GM12878 (cell line): ENCODE results near the gene SECISBP2. TPM values are rescaled to one million over a fixed set of nuclear protein-coding genes. Genes with fewer than 3 reads are reported as not detected.

Experiments
- ATAC-seq: fragments of 200-7000 bp; cut with Tn5 transposase; 3 replicates; pipeline ENCODE4 v1.9.1; 2020; ENCODE audit warnings: mild to moderate bottlenecking, moderate library complexity
- BruUV-seq: library from RNA; stranded (reverse); fragments of 400-500 nt; replicated peaks from 2 replicates; lab custom pipeline; 2021; lab: Mats Ljungman, UMichigan
- CTCF ChIA-PET: fragments of 300-600 bp; sonication (Branson Sonifier 250); formaldehyde crosslinking; extraction: SDS; loops from one replicate; lab custom pipeline; 2021; ENCODE audit warnings: inconsistent platforms; lab: Yijun Ruan, JAX
- POLR2A ChIA-PET: fragments of 350-600 bp; formaldehyde crosslinking; extraction: SDS; loops from one replicate; lab custom pipeline; 2021; ENCODE audit warnings: inconsistent platforms; lab: Charles Lee
- RAD21 ChIA-PET: fragments of 300-600 bp; sonication (Branson Sonifier 250); formaldehyde crosslinking; loops from one replicate; lab custom pipeline; 2023; ENCODE audit warnings: antibody characterized with exemption; ENCODE audit not compliant: unreplicated experiment; lab: Charles Lee
- SMC1A ChIA-PET: fragments of 300-600 bp; sonication (Branson Sonifier 250); formaldehyde crosslinking; loops from one replicate; lab custom pipeline; 2023; ENCODE audit not compliant: unreplicated experiment, uncharacterized antibody; lab: Charles Lee
- DNase-seq: peaks from one replicate; pipeline ENCODE4 v3.0.0-alpha.2; 2011; ENCODE audit warnings: low read depth, low spot score
- FAIRE-seq: peaks from 3 replicates; lab custom pipeline; 2011; peaks lifted over from hg19 to GRCh38; lab: Jason Lieb, UNC
- H2AFZ ChIP-seq: 2 replicates; pipeline ENCODE4 v1.6.0; 2011; ENCODE audit warnings: low read depth, low read length, control low read depth; ENCODE audit not compliant: control insufficient read depth
- H3K27ac ChIP-seq: 2 replicates; pipeline ENCODE4 v1.5.1; 2011; ENCODE audit warnings: control low read depth; ENCODE audit not compliant: control insufficient read depth, insufficient read depth
- H3K27me3 ChIP-seq, 2 experiments: replicated peaks in 1 of 2; 2 replicates each; pipeline versions ENCODE4 v1.6.0 to v1.6.1; 2011; ENCODE audit warnings: low read length in 1 of 2; ENCODE audit not compliant: control insufficient read depth in 2 of 2, insufficient read depth in 2 of 2
- H3K36me3 ChIP-seq, 2 experiments: 2 replicates each; pipeline ENCODE4 v1.5.1; 2011; ENCODE audit warnings: low read length in 1 of 2; ENCODE audit not compliant: control insufficient read depth in 2 of 2, insufficient read depth in 2 of 2
- H3K4me1 ChIP-seq: 2 replicates; pipeline ENCODE4 v1.6.1; 2011; ENCODE audit warnings: mild to moderate bottlenecking, low read length, moderate library complexity, mixed read lengths; ENCODE audit not compliant: control insufficient read depth, insufficient read depth
- H3K4me2 ChIP-seq: 2 replicates; pipeline ENCODE4 v1.6.0; 2011; ENCODE audit warnings: control low read depth; ENCODE audit not compliant: control insufficient read depth, insufficient read depth
- H3K4me3 ChIP-seq: fragments of 200-600 bp; sonication (generic); 2 replicates; pipeline ENCODE4 v1.5.1; 2016
- H3K79me2 ChIP-seq: 2 replicates; pipeline ENCODE4 v1.6.0; 2011; ENCODE audit warnings: low read length; ENCODE audit not compliant: control insufficient read depth, insufficient read depth
- H3K9ac ChIP-seq: 2 replicates; pipeline ENCODE4 v1.8.0; 2011; ENCODE audit warnings: low read length, control low read depth, mixed read lengths; ENCODE audit not compliant: control insufficient read depth, insufficient read depth
- H3K9me3 ChIP-seq: replicated peaks from 3 replicates; pipeline ENCODE4 v1.5.1; 2011; ENCODE audit warnings: mild to moderate bottlenecking, low read length; ENCODE audit not compliant: control insufficient read depth, insufficient read depth
- H4K20me1 ChIP-seq: 2 replicates; pipeline ENCODE4 v1.6.0; 2011; ENCODE audit not compliant: control insufficient read depth, insufficient read depth
- ASH2L ChIP-seq: fragments of 300-600, 200-600 bp; sonication (generic); IDR thresholded peaks from 2 replicates; pipeline ENCODE4 v1.6.1; 2017; ENCODE audit warnings: low read depth, mild to moderate bottlenecking, borderline replicate concordance
- CBFB ChIP-seq: IDR thresholded peaks from 2 replicates; pipeline ENCODE4 v1.6.1; 2016; ENCODE audit warnings: antibody characterized with exemption, low read depth
- CBX5 ChIP-seq: sonication (generic); IDR thresholded peaks from 2 replicates; pipeline ENCODE4 v1.6.1; 2016; ENCODE audit warnings: low read depth, moderate library complexity, mild to moderate bottlenecking, inconsistent platforms
- EED ChIP-seq: sonication (generic); IDR thresholded peaks from 2 replicates; pipeline ENCODE4 v1.6.1; 2016; ENCODE audit warnings: antibody characterized with exemption, low read depth
- EGR1 ChIP-seq, 2 experiments: IDR thresholded peaks; 1 replicate in 1 of 2; 2 replicates in 1 of 2; pipeline ENCODE4 v1.6.1; 2011 to 2012; ENCODE audit warnings: low read depth in 2 of 2, low read length in 2 of 2, borderline replicate concordance in 1 of 2, mild to moderate bottlenecking in 1 of 2, moderate library complexity in 1 of 2
- EP300 ChIP-seq, 2 experiments: fragments of 150-350 bp in 1 of 2; IDR thresholded peaks; 2 replicates each; pipeline ENCODE4 v1.6.1; 2011 to 2012; ENCODE audit warnings: low read depth in 2 of 2, low read length in 2 of 2, borderline replicate concordance in 1 of 2, improper control_type of control experiment in 1 of 2, inconsistent platforms in 1 of 2; ENCODE audit not compliant: control insufficient read depth in 1 of 2
- ETV6 ChIP-seq, 2 experiments: fragments of 450-650 bp in 1 of 2; IDR thresholded peaks in 1 of 2; conservative IDR thresholded peaks in 1 of 2; 2 replicates each; pipeline ENCODE4 v1.6.1; 2014; ENCODE audit warnings: antibody characterized with exemption in 1 of 2, borderline replicate concordance in 1 of 2, low read depth in 1 of 2, mild to moderate bottlenecking in 1 of 2, moderate library complexity in 1 of 2
- FOXM1 ChIP-seq: IDR thresholded peaks from 2 replicates; pipeline ENCODE4 v1.6.1; 2012; ENCODE audit warnings: low read depth, mild to moderate bottlenecking, inconsistent platforms, low read length, moderate library complexity
- GABPA ChIP-seq: IDR thresholded peaks from 2 replicates; pipeline ENCODE4 v1.6.1; 2014; ENCODE audit warnings: antibody characterized with exemption, low read depth, mild to moderate bottlenecking, inconsistent platforms
- HCFC1 ChIP-seq: fragments of 150-350 bp; IDR thresholded peaks from 2 replicates; pipeline ENCODE4 v1.6.1; 2014; ENCODE audit warnings: low read length
- JUNB ChIP-seq: IDR thresholded peaks from 2 replicates; pipeline ENCODE4 v1.6.1; 2016; ENCODE audit warnings: antibody characterized with exemption, mild to moderate bottlenecking
- LARP7 ChIP-seq: fragments of 450-650 bp; IDR thresholded peaks from 2 replicates; pipeline ENCODE4 v1.6.1; 2017; ENCODE audit warnings: mild to moderate bottlenecking
- MEF2B ChIP-seq: fragments of 450-650 bp; IDR thresholded peaks from 2 replicates; pipeline ENCODE4 v1.6.1; 2018; ENCODE audit warnings: mild to moderate bottlenecking, moderate library complexity; ENCODE audit not compliant: partially characterized antibody, poor library complexity, severe bottlenecking
- MTA3 ChIP-seq: IDR thresholded peaks from 2 replicates; pipeline ENCODE4 v1.6.1; 2012; ENCODE audit warnings: low read length, inconsistent platforms, borderline replicate concordance
- NFXL1 ChIP-seq: fragments of 450-650 bp; IDR thresholded peaks from 2 replicates; pipeline ENCODE4 v1.6.1; 2017; ENCODE audit warnings: antibody characterized with exemption, mild to moderate bottlenecking, borderline replicate concordance
- PML ChIP-seq: IDR thresholded peaks from 2 replicates; pipeline ENCODE4 v1.6.1; 2012; ENCODE audit warnings: low read length, inconsistent platforms
- POLR2AphosphoS2 ChIP-seq: IDR thresholded peaks from 2 replicates; pipeline ENCODE4 v1.6.1; 2011; ENCODE audit warnings: low read depth, mild to moderate bottlenecking, low read length, improper control_type of control experiment, moderate library complexity
- POLR2AphosphoS5 ChIP-seq: IDR thresholded peaks from 2 replicates; pipeline ENCODE4 v1.6.1; 2011; ENCODE audit warnings: mild to moderate bottlenecking, low read length, inconsistent platforms
- RBBP5 ChIP-seq: fragments of 200-600 bp; sonication (generic); conservative IDR thresholded peaks from 2 replicates; pipeline ENCODE4 v1.6.1; 2016
- SRF ChIP-seq, 2 experiments: IDR thresholded peaks; 2 replicates each; pipeline ENCODE4 v1.6.1; 2011; ENCODE audit warnings: low read depth in 2 of 2, low read length in 2 of 2, mild to moderate bottlenecking in 1 of 2, moderate library complexity in 1 of 2
- SUPT20H ChIP-seq: IDR thresholded peaks from 2 replicates; pipeline ENCODE4 v1.6.1; 2011; ENCODE audit warnings: low read depth, mild to moderate bottlenecking, low read length, moderate library complexity, borderline replicate concordance; ENCODE audit not compliant: control insufficient read depth
- USF1 ChIP-seq: IDR thresholded peaks from 2 replicates; pipeline ENCODE4 v1.6.1; 2011; ENCODE audit warnings: borderline replicate concordance, low read depth, mild to moderate bottlenecking, moderate library complexity, mixed read lengths, low read length; ENCODE audit not compliant: insufficient read depth; ENCODE audit errors: extremely low read length
- ZNF24 ChIP-seq: fragments of 450-650 bp; IDR thresholded peaks from 2 replicates; pipeline ENCODE4 v1.6.1; 2017; ENCODE audit warnings: antibody characterized with exemption, mild to moderate bottlenecking
- ZNF384 ChIP-seq: IDR thresholded peaks from 2 replicates; pipeline ENCODE4 v1.6.1; 2012; ENCODE audit warnings: low read depth, mild to moderate bottlenecking, low read length, improper control_type of control experiment, borderline replicate concordance
- WGBS: methylation state at CpG from one replicate; pipeline ENCODE4 v1.1.6; 2016; ENCODE audit warnings: low lambda C conversion rate; ENCODE audit not compliant: insufficient replicate concordance, insufficient coverage; ENCODE audit errors: missing lambda C conversion rate; 5-methylcytosine and 5-hydroxymethylcytosine counted together
- in situ Hi-C: fragments of 300-500 bp; cut with MboI; formaldehyde crosslinking; loops from 9 replicates; pipeline ENCODE4 v1.14.3; 2018; ENCODE audit warnings: mixed read lengths
- intact Hi-C: fragments of 100-400 bp; cut with micrococcal nuclease; formaldehyde crosslinking; loops from one replicate; pipeline ENCODE4 v1.14.2; 2022; ENCODE audit not compliant: unreplicated experiment
- polyA plus RNA-seq, 11 experiments: library from polyadenylated mRNA; depleted of rRNA in 4 of 11; unstranded in 6 of 11; stranded (reverse) in 5 of 11; fragments of >200 nt; fragmentation: Nextera tagmentation in 4 of 11; fragmentation: Illumina TruSeq in 1 of 11; extraction: Ambion mirVana in 4 of 11; extraction: Trizol in 1 of 11; gene quantifications; 1 replicate in 1 of 11; 2 replicates in 10 of 11; pipeline versions ENCODE4 v1.2.1 to v1.2.3, GENCODE V29; 2011 to 2016; ENCODE audit warnings: inconsistent platforms in 2 of 11, missing spikeins in 2 of 11, low read depth in 1 of 11
- total RNA-seq, 4 experiments: library from RNA; depleted of rRNA in 3 of 4; stranded (reverse); fragments of >200 nt in 3 of 4; fragmentation: Illumina TruSeq in 1 of 4; extraction: Trizol in 1 of 4; gene quantifications; 2 replicates each; pipeline versions ENCODE4 v1.2.1 to v1.2.3, GENCODE V29; 2013 to 2021

SECISBP2 gene
- total and polyA plus RNA-seq, 10 of the 15 experiments (the other 5 are each of a cell fraction or from before 2014, with no cell fraction given), result 4.6 to 50.5 (median 31.9) TPM

GRCh38 chr9:89309608-89310474 is 8.5 kb upstream of the SECISBP2 start:
- H3K27me3 ChIP-seq, result no peaks in the 10 kb centered on the region
- H3K4me1 ChIP-seq, result peaks cover 2% of the 10 kb centered on the region
- 0 out of 3 replicates have a peak, but pooled peaks have one; percentile 1 for ATAC-seq
- ChIA-PET SMC1A (no interaction called here), POLR2A (interaction anchor here (0.6 to 0.8 kb wide), 2 partner anchors 109 to 227 kb away, joined by 3 to 6 read pairs; no protein-coding TSS in a partner anchor), CTCF (interaction anchor here (1.0 kb wide), 1 partner anchor 14 kb away, joined by 3 read pairs; no protein-coding TSS in a partner anchor), RAD21 (no interaction called here)
- peaks cover 53% of the 10 kb centered on the region for H3K79me2 ChIP-seq
- peak overlapping the region; percentile 100 for H3K9ac ChIP-seq
- peak overlapping the region; percentile 69; the same call in 1 of the 2 replicates for H2AFZ ChIP-seq
- FAIRE-seq, result no peak
- peaks cover 4% of the 10 kb centered on the region; the same call in 1 of the 2 replicates for H4K20me1 ChIP-seq
- H3K4me3 ChIP-seq, result peak overlapping the region; percentile 90
- TSS peak; percentile 91 for BruUV-seq
- peak overlapping the region; percentile 56 for H3K4me2 ChIP-seq
- H3K9me3 ChIP-seq, result no peaks in the 10 kb centered on the region
- WGBS, result 28% methylated on average over 23 of the region's 23 CpGs
- intact Hi-C loops, result loop anchor here (10.0 kb wide), 1 partner anchor 185 kb away; the partner anchor contains the start of gene SEMA4D
- in situ Hi-C loops, result loop anchor here (25.0 kb wide), 1 partner anchor 1748 kb away; no protein-coding TSS in a partner anchor
- H3K36me3 ChIP-seq, result peaks cover 0 to 7% of the 10 kb centered on the region in 2 experiments; a peak in 1 of 4 replicates
- no peak for DNase-seq
- H3K27ac ChIP-seq, result peak overlapping the region; percentile 99
- TF ChIP-seq SUPT20H (no peak), POLR2AphosphoS2 (peak; percentile 65; the same call in 1 of the 2 replicates), EP300 (IDR thresholded peaks at IDR 0.05; ENCODE audit: borderline replicate concordance in 1 of 2, control insufficient read depth in 1 of 2, low read depth in 2 of 2, low read length in 2 of 2) (no peak), MEF2B (no peak), USF1 (no peak), GABPA (no peak), CBX5 (no peak), RBBP5 (no peak), ZNF384 (no peak), ETV6 (conservative IDR thresholded peaks at IDR 0.05 in 1 of 2, IDR thresholded peaks at IDR 0.05 in 1 of 2; ENCODE audit: borderline replicate concordance in 1 of 2, low read depth in 1 of 2) (0 out of 4 replicates have a peak, but pooled peaks of 1 of the 2 experiments have one; percentile 5), ZNF24 (no peak), SRF (IDR thresholded peaks at IDR 0.05; ENCODE audit: low read depth in 2 of 2, low read length in 2 of 2) (no peak), EGR1 (IDR thresholded peaks at IDR 0.05; ENCODE audit: borderline replicate concordance in 1 of 2, low read depth in 2 of 2, low read length in 2 of 2) (no peak), JUNB (no peak), MTA3 (peak; percentile 53; the same call in 1 of the 2 replicates), FOXM1 (no peak), NFXL1 (no peak), ASH2L (no peak), HCFC1 (no peak), EED (no peak), CBFB (no peak), LARP7 (no peak), POLR2AphosphoS5 (peak; percentile 22; the same call in 1 of the 2 replicates), PML (no peak)
